HG02970 (cell line): ENCODE measurements around the gene GPR183.

Source experiments
- ATAC-seq: cut with Tn5 transposase; IDR thresholded peaks from one replicate; pipeline ENCODE4 v1.9.1; 2021; ENCODE audit warnings: mild to moderate bottlenecking, moderate library complexity, moderate number of reproducible peaks; ENCODE audit not compliant: unreplicated experiment, low FRiP score

GPR183 gene

GRCh38 chr13:99296398-99296797 lies 10.8 kb downstream of the GPR183 start:
- ATAC-seq, result no peak

GRCh38 chr13:99295488-99296252 lies 11.5 kb downstream of the GPR183 start:
- no peak for ATAC-seq

DNA sequence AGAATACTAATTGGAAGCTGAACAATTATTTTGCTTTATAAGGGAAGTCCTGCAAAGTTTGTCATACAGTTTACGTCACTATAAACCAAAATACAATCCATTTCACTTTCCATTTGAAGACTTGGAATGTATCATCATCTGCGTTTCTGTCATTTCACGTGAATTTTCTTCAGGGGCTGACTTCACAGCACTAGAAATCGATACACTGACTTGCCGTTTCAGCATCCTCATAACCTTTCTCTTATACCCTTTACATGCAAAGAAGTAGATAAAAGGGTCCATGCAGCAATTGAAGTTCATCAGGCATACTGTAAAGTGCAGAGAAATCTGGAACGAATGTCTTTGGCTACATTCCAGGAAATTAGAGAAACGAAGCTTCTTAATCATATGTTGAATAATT lies 12.2 kb downstream of the GPR183 start:
- no peak for ATAC-seq

- ATAC-seq, result no peak
These were observed 13.0 kb downstream of the GPR183 start for GRCh38 chr13:99294198-99294597.

DNA sequence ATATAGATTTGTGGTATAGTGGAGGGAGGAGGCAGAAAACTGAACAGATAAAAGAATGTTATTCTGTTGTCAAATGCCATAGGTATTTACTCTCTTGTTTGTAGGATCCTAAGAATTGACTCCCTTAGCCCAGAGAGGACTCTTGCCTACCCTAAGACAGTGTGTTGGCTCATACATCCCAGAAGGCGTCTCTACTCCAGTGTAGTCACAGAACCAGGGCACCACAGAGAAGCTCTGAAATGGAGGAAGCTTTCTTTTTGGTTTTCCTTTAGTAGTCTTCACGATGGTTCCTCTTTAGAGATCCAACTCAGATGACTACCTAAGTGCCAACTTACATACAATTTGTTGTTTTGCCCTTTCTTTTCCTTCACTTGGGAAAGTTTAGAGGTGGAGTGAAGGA lies 14.0 kb downstream of the GPR183 start:
- ATAC-seq, result no peak

DNA sequence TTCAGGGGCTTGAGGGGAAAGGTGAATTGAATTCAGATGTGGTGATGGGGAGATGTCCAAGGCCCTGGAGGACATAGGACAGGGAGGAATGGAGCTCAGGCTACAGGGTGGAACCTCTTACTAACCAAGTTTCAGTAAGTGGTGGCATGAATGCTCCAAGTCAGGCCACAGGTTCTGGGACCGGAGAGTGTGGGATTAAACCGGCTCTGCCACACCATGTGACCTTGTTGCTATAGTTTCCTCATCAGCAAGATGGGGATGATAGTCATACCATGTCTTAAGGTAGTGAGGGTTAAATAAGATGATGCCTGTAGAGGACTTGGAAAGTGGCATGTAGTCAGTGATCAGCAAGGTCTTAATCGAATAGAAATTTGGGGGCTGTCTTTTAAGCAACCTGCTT lies 16.3 kb downstream of the GPR183 start:
- no peak for ATAC-seq

GRCh38 chr13:99289674-99290337 lies 17.4 kb downstream of the GPR183 start:
- ATAC-seq, result no peak

DNA sequence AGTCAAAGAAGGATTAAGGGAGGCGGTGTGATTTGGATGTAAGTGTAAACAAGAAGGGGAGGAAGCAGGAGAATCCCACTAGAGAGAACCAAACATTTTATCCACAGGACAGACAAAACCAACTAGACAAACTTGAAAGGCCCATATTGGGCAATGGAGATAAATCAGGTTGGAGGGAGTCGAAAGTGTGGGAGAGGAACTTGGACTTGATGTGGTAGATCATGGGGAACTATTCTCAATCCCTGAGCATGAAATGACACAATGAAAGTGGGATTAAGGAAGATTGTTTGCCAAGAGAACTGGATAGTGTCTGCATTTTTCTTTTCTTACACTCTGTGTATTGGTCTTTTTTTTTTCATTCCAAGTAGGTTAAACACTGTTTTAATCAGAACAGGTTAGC lies 17.9 kb downstream of the GPR183 start:
- no peak for ATAC-seq

DNA sequence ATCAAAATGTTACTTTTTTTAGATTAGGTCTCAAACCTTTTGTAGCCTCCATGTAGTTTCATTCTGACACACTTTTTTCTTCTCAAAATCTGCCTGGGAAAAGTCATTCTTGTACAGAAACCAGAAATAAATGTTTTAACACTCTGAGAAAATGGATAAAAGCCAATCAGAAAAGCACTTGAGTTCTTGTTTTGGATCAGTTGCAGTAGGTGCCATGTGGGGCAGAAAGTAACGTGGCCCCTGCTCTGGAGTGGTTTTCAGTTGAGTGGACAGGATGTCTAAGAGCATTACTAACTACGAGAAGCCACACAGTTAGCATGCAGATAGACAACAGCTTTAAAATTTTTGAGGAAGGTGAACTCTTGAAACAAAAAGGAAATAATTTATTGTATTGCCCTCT lies 19.1 kb downstream of the GPR183 start:
- ATAC-seq, result peak; percentile 70

- no peak for ATAC-seq
These were observed 19.6 kb downstream of the GPR183 start for GRCh38 chr13:99287551-99287950.

- ATAC-seq, result no peak
These were observed 21.6 kb downstream of the GPR183 start for GRCh38 chr13:99285432-99286182.

GRCh38 chr13:99282264-99283231 lies 24.7 kb downstream of the GPR183 start:
- ATAC-seq, result peak; percentile 54

DNA sequence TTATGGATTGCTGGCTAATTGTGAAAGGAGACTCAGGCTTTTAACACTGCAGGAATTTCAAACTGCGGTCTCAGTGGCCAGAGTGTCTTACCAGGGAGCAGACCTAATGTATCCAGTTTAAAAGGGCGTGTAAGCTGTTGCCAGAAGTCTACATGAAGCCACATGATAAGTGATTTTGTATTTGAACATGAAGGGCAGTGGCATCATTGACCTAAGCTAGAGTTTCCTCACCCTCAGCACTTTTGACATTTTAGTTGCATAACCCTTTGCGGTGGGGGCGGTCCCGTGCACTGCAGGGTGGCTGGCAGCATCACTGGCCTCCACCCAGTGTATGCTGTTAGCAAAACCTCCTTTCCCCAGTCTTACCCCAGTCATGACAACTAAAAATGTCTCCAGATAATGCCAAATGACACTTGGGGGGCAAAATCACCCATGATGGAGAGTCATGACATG lies 25.4 kb downstream of the GPR183 start:
- peak; percentile 46 for ATAC-seq

GRCh38 chr13:99280166-99280565 lies 27.0 kb downstream of the GPR183 start:
- ATAC-seq, result no peak

DNA sequence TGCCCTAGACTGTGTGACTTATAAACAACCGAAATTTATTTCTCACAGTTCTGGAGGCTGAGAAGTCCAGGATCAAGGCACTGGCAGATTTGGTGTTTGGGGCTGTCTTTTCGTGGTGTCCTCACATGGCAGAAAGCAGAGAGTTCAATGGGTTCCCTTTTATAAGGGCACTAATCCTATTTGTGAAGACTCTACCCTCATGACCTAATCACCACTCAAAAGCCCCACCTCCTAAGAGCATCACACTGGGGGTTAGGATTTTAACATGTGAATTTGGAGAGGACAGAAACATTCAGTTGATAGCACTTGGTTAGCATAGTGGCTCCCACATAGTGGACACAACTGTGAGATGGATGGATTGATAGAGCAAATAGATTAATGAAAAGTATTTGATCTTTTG lies 27.6 kb downstream of the GPR183 start:
- no peak for ATAC-seq

DNA sequence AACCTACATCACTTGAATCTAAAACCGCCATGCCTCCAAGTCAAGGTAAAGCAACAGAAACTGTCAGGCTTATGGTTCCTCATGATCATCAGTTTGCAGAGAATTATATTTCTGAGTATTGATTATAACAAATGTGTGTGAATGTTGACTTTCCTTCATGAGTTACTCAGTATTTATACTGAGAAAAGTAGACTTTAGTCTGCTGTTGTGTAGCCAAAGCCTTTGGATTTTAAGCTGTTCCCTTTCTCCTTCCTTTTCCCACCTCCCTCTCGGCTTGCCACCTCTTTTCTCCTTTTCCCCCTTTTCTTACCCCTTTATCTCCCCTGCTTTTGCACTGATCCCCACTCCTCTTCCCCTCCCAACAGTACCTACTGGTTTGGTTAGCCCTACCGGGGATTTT lies 28.4 kb downstream of the GPR183 start:
- no peak for ATAC-seq

GRCh38 chr13:99278200-99278599 lies 29.0 kb downstream of the GPR183 start:
- ATAC-seq, result no peak

- ATAC-seq, result no peak
These were observed 29.6 kb downstream of the GPR183 start for GRCh38 chr13:99277629-99278028.

- ATAC-seq, result no peak
These were observed 30.5 kb downstream of the GPR183 start for GRCh38 chr13:99276706-99277105.

- ATAC-seq, result no peak
These were observed 32.1 kb downstream of the GPR183 start for GRCh38 chr13:99275093-99275469.
